HepG2 (cell line): ENCODE measurements around the gene PCNX4. TPM values are rescaled to one million over a fixed set of nuclear protein-coding genes. Genes with fewer than 3 reads are reported as not detected.

Source experiments
- BORCS8-MEF2B ChIP-seq: sonication (generic); formaldehyde crosslinking; IDR thresholded peaks from 2 replicates; pipeline ENCODE4 v1.8.0; 2022; ENCODE audit warnings: mild to moderate bottlenecking, missing genetic modification reagents
- GABPA ChIP-seq, 2 experiments: IDR thresholded peaks; 2 replicates each; pipeline ENCODE4 v1.6.1; 2011 to 2016; ENCODE audit warnings: low read depth in 2 of 2, low read length in 1 of 2, missing biosample characterization in 1 of 2, missing genetic modification characterization in 1 of 2
- MTF1 ChIP-seq: sonication (generic); formaldehyde crosslinking; IDR thresholded peaks from 2 replicates; pipeline ENCODE4 v1.5.0; 2020; ENCODE audit warnings: missing genetic modification reagents
- RBM22 ChIP-seq: fragments of 200-400 bp; formaldehyde crosslinking; optimal IDR thresholded peaks from 2 replicates; pipeline ENCODE3; 2017; ENCODE audit warnings: mild to moderate bottlenecking, low read length, moderate library complexity
- RFX1 ChIP-seq: fragments of 450-650 bp; IDR thresholded peaks from 2 replicates; pipeline ENCODE4 v1.6.1; 2017
- RNF2 ChIP-seq: fragments of 450-650 bp; conservative IDR thresholded peaks from 2 replicates; pipeline ENCODE4 v1.6.1; 2016; ENCODE audit warnings: low read depth
- SIN3A ChIP-seq: IDR thresholded peaks from 2 replicates; pipeline ENCODE4 v1.6.1; 2011; ENCODE audit warnings: low read depth, mild to moderate bottlenecking, control low read depth, low read length, borderline replicate concordance
- SSRP1 ChIP-seq: IDR thresholded peaks from 2 replicates; pipeline ENCODE4 v1.6.1; 2016; ENCODE audit warnings: control low read depth
- TCF7L2 ChIP-seq: IDR thresholded peaks from 2 replicates; pipeline ENCODE4 v1.6.1; 2011; ENCODE audit warnings: mild to moderate bottlenecking, low read depth, low read length, moderate library complexity
- XBP1 ChIP-seq: sonication (generic); formaldehyde crosslinking; IDR thresholded peaks from 2 replicates; pipeline ENCODE4 v1.5.0; 2020; ENCODE audit warnings: missing genetic modification reagents
- ZBTB8A ChIP-seq: sonication (generic); formaldehyde crosslinking; IDR thresholded peaks from 2 replicates; pipeline ENCODE4 v1.4.0; 2020; ENCODE audit warnings: mild to moderate bottlenecking, low read depth, missing genetic modification reagents, borderline replicate concordance
- ZC3H13 ChIP-seq: sonication (generic); formaldehyde crosslinking; IDR thresholded peaks from 2 replicates; pipeline ENCODE4 v1.8.1; 2023; ENCODE audit warnings: mild to moderate bottlenecking, missing genetic modification reagents, moderate library complexity
- ZFX ChIP-seq: sonication (generic); formaldehyde crosslinking; IDR thresholded peaks from 2 replicates; pipeline ENCODE4 v1.4.0; 2020; ENCODE audit warnings: mild to moderate bottlenecking, low read depth, missing genetic modification reagents, moderate library complexity
- ZNF101 ChIP-seq: sonication (generic); formaldehyde crosslinking; IDR thresholded peaks from 2 replicates; pipeline ENCODE4 v1.4.0; 2020; ENCODE audit warnings: mild to moderate bottlenecking, low read depth, missing genetic modification reagents, borderline replicate concordance
- ZNF446 ChIP-seq: sonication (generic); formaldehyde crosslinking; IDR thresholded peaks from 2 replicates; pipeline ENCODE4 v1.5.0; 2020; ENCODE audit warnings: mild to moderate bottlenecking, missing genetic modification reagents
- ZNF678 ChIP-seq: sonication (generic); formaldehyde crosslinking; IDR thresholded peaks from 2 replicates; pipeline ENCODE4 v1.4.0; 2020; ENCODE audit warnings: mild to moderate bottlenecking, missing genetic modification reagents
- ZNF747 ChIP-seq: sonication (generic); formaldehyde crosslinking; IDR thresholded peaks from 2 replicates; pipeline ENCODE4 v1.8.1; 2023; ENCODE audit warnings: missing genetic modification reagents, mild to moderate bottlenecking, borderline replicate concordance
- ZNF841 ChIP-seq: sonication (generic); formaldehyde crosslinking; IDR thresholded peaks from 2 replicates; pipeline ENCODE4 v1.8.1; 2023; ENCODE audit warnings: missing genetic modification reagents, borderline replicate concordance
- polyA plus RNA-seq, 8 experiments: library from polyadenylated mRNA; depleted of rRNA in 3 of 8; stranded (reverse) in 7 of 8; unstranded in 1 of 8; fragments of >200 nt; fragmentation: Illumina TruSeq in 4 of 8; extraction: Trizol in 4 of 8; gene quantifications; 2 replicates each; pipeline versions ENCODE4 v1.2.1 to v1.2.3, GENCODE V29; 2011 to 2016; ENCODE audit warnings: low read depth in 4 of 8, missing spikeins in 1 of 8, mixed read lengths in 1 of 8; ENCODE audit not compliant: insufficient read depth in 1 of 8
- total RNA-seq, 5 experiments: library from RNA; depleted of rRNA; stranded (reverse); fragments of >200 nt; fragmentation: Illumina TruSeq; extraction: Trizol; gene quantifications; 2 replicates each; pipeline ENCODE4 v1.2.3, GENCODE V29; 2016; ENCODE audit warnings: low read depth in 1 of 5
- TF ChIP-seq, protein P1 (sequence below): IDR thresholded peaks from 2 replicates; pipeline ENCODE4 v1.6.1; 2018; ENCODE audit warnings: missing genetic modification reagents
- TF ChIP-seq, protein P2 (sequence below): sonication (generic); formaldehyde crosslinking; IDR thresholded peaks from 2 replicates; pipeline ENCODE4 v1.5.0; 2020; ENCODE audit warnings: missing genetic modification reagents, mild to moderate bottlenecking, borderline replicate concordance
- TF ChIP-seq, protein P3 (sequence below): sonication (generic); formaldehyde crosslinking; IDR thresholded peaks from 2 replicates; pipeline ENCODE4 v1.4.0; 2020; ENCODE audit warnings: low read depth, mild to moderate bottlenecking, missing genetic modification reagents
- TF ChIP-seq, protein P4 (sequence below): sonication (generic); formaldehyde crosslinking; IDR thresholded peaks from 2 replicates; pipeline ENCODE4 v1.4.0; 2020; ENCODE audit warnings: missing genetic modification reagents; ENCODE audit errors: not compliant biosample characterization
- TF ChIP-seq, protein P5 (sequence below): sonication (generic); formaldehyde crosslinking; IDR thresholded peaks from 2 replicates; pipeline ENCODE4 v1.4.0; 2020; ENCODE audit warnings: missing genetic modification reagents

Gene PCNX4
- total and polyA plus RNA-seq, 2 of the 13 experiments (the other 11 are each of a cell fraction or from before 2014, with no cell fraction given) = 28.6 to 43.0 TPM

DNA sequence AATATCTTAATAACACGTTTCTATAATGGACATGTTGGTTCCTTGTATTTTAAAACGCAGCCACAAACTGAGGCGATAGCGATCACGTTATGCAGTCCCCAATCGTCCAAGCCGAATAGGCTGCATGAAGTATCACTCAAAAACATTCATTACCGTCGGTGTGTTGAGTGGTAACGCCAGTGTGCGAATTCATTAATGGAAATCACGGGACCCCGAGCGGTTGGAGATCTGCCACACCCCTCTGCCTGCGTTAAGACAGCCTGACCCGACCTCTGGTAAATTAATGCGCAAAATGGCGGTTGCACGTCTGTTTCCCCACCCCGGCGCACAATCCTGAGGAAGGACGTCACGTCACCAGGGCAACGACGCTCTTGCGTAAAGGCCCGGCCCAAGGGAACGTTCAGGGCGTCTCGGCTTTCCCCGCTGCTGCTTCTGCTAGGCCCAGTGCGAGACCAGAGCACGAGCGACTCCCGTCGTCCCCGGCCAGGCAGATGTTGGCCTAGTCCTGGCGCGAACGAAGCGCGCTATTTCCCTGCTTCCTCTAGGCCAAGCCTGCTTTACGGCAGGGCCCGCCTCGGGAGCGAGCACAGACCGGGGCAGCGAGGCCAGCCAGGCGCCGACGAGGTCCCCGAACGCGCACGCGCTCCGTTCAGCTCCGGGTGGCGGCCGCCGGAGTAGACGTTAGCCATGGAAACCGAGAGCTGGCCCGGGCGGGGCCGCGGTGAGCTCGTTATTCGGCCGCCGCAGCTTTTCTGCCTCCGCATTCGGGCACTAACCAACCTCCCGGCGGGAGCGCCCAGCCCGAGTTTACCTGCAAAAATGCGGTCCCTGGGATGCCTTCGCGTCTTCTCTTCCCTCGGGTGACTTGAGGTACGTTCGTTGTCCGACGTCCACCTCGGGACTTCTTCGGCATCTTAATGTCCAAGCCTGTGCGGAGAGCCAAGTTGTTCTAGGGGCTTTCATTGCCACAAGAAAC is at the start of gene PCNX4 (continued):
- TF ChIP-seq, protein P1, sequence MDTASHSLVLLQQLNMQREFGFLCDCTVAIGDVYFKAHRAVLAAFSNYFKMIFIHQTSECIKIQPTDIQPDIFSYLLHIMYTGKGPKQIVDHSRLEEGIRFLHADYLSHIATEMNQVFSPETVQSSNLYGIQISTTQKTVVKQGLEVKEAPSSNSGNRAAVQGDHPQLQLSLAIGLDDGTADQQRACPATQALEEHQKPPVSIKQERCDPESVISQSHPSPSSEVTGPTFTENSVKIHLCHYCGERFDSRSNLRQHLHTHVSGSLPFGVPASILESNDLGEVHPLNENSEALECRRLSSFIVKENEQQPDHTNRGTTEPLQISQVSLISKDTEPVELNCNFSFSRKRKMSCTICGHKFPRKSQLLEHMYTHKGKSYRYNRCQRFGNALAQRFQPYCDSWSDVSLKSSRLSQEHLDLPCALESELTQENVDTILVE = peak; percentile 92
- TF ChIP-seq, protein P2, sequence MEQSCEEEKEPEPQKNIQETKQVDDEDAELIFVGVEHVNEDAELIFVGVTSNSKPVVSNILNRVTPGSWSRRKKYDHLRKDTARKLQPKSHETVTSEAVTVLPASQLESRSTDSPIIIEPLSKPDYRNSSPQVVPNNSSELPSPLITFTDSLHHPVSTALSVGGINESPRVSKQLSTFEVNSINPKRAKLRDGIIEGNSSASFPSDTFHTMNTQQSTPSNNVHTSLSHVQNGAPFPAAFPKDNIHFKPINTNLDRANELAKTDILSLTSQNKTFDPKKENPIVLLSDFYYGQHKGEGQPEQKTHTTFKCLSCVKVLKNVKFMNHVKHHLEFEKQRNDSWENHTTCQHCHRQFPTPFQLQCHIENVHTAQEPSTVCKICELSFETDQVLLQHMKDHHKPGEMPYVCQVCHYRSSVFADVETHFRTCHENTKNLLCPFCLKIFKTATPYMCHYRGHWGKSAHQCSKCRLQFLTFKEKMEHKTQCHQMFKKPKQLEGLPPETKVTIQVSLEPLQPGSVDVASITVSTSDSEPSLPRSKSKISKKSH (CRISPR knock-in tag) = peak; percentile 97
- TF ChIP-seq ZNF446 (CRISPR knock-in tag) (peak; percentile 81; the same call in 1 of the 2 replicates), RNF2 (peak; percentile 91), ZNF101 (CRISPR knock-in tag) (peak; percentile 88; the same call in 1 of the 2 replicates), ZNF747 (CRISPR knock-in tag) (peak; percentile 94), GABPA (IDR thresholded peaks at IDR 0.05; ENCODE audit: low read depth, low read length) (no peak), GABPA (CRISPR knock-in tag; IDR thresholded peaks at IDR 0.05; ENCODE audit: low read depth) (peak; percentile 75), ZNF678 (CRISPR knock-in tag) (peak; percentile 94; the same call in 1 of the 2 replicates), XBP1 (peak; percentile 49; the same call in 1 of the 2 replicates), MTF1 (CRISPR knock-in tag) (no peak), SIN3A (peak; percentile 79; the same call in 1 of the 2 replicates), ZNF841 (no peak), RFX1 (peak; percentile 92), TCF7L2 (no peak), RBM22 (peak; percentile 89), SSRP1 (CRISPR knock-in tag) (0 out of 2 replicates have a peak, but pooled peaks have one; percentile 68), ZC3H13 (CRISPR knock-in tag) (no peak; the same call in none of the 2 replicates), ZFX (peak; percentile 100), BORCS8-MEF2B (CRISPR knock-in tag) (peak; percentile 96), ZBTB8A (CRISPR knock-in tag) (no peak)
- TF ChIP-seq, protein P3, sequence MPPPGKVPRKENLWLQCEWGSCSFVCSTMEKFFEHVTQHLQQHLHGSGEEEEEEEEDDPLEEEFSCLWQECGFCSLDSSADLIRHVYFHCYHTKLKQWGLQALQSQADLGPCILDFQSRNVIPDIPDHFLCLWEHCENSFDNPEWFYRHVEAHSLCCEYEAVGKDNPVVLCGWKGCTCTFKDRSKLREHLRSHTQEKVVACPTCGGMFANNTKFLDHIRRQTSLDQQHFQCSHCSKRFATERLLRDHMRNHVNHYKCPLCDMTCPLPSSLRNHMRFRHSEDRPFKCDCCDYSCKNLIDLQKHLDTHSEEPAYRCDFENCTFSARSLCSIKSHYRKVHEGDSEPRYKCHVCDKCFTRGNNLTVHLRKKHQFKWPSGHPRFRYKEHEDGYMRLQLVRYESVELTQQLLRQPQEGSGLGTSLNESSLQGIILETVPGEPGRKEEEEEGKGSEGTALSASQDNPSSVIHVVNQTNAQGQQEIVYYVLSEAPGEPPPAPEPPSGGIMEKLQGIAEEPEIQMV (CRISPR knock-in tag) = peak; percentile 93
- TF ChIP-seq, protein P4, sequence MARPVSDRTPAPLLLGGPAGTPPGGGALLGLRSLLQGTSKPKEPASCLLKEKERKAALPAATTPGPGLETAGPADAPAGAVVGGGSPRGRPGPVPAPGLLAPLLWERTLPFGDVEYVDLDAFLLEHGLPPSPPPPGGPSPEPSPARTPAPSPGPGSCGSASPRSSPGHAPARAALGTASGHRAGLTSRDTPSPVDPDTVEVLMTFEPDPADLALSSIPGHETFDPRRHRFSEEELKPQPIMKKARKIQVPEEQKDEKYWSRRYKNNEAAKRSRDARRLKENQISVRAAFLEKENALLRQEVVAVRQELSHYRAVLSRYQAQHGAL (CRISPR knock-in tag) = peak; percentile 92
- TF ChIP-seq, protein P5, sequence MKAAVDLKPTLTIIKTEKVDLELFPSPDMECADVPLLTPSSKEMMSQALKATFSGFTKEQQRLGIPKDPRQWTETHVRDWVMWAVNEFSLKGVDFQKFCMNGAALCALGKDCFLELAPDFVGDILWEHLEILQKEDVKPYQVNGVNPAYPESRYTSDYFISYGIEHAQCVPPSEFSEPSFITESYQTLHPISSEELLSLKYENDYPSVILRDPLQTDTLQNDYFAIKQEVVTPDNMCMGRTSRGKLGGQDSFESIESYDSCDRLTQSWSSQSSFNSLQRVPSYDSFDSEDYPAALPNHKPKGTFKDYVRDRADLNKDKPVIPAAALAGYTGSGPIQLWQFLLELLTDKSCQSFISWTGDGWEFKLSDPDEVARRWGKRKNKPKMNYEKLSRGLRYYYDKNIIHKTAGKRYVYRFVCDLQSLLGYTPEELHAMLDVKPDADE (CRISPR knock-in tag) = peak; percentile 86; the same call in 1 of the 2 replicates
